ENCODE results near the gene CCDC88C.

DNA sequence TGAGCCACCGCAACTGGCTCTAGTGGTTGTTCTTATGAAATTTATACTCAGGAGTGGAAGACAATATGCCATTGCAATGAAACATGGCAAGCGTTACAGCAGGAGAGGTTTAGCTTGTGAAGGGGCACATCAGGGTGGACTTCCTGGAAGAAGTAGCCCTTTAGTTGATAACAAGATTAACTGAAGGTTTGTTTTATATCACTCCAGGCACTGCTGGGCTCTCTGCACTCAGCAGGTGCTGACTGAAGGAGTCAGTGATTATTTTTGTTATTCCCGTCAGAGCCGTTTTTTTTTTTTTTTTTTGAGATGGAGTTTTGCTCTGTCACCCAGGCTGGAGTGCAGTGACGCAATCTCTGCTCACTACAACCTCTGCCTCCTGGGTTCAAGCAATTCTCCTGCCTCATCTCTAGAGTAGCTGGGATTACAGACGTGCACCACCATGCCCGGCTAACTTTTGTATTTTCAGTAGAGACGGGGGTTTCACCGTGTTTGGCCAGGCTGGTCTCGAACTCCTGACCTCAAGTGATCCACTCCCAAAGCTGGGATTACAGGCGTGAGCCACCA lies 155.6 kb downstream of the CCDC88C start:
- TF ChIP-seq CTCF (IDR thresholded peaks at IDR 0.05 in 4 of 5, conservative IDR thresholded peaks at IDR 0.05 in 1 of 5) (no peak), POLR2A (IDR thresholded peaks at IDR 0.05) (no peak)
